Left kidney (tissue), 2 donors: ENCODE data around the gene NHSL1. TPM values are rescaled to one million over a fixed set of nuclear protein-coding genes. Genes with fewer than 3 reads are reported as not detected.

ENCODE experiments used
- DNase-seq: peaks from one replicate; pipeline ENCODE4 v3.0.0-alpha.2; 2013
- polyA plus RNA-seq: library from polyadenylated mRNA; unstranded; fragments of 120-200 nt; gene quantifications from one replicate; pipeline ENCODE4 v1.2.1, GENCODE V29; 2013; ENCODE audit not compliant: insufficient read length

NHSL1 gene
- polyA plus RNA-seq, 1 donor, result 16.1 TPM

- DNase-seq, result no peak
Measured at GRCh38 chr6:138465007-138465645, 34.2 kb downstream of the NHSL1 start.

GRCh38 chr6:138464085-138464484 lies 35.2 kb downstream of the NHSL1 start:
- no peak for DNase-seq

GRCh38 chr6:138461647-138462046 lies 37.6 kb downstream of the NHSL1 start:
- no peak for DNase-seq

GRCh38 chr6:138456401-138456790 lies 42.9 kb downstream of the NHSL1 start:
- DNase-seq, result no peak

- DNase-seq, result no peak
Measured at GRCh38 chr6:138455746-138456400, 43.4 kb downstream of the NHSL1 start.

GRCh38 chr6:138454981-138455706 lies 44.1 kb downstream of the NHSL1 start:
- no peak for DNase-seq

GRCh38 chr6:138451043-138451442 lies 48.3 kb downstream of the NHSL1 start:
- DNase-seq, result no peak

- DNase-seq, result no peak
Measured at GRCh38 chr6:138450445-138450844, 48.8 kb downstream of the NHSL1 start.

GRCh38 chr6:138446821-138447220 lies 52.5 kb downstream of the NHSL1 start:
- DNase-seq, result no peak

- DNase-seq, result no peak
Measured at GRCh38 chr6:138443979-138444378, 55.3 kb downstream of the NHSL1 start.

- DNase-seq, result no peak
Measured at GRCh38 chr6:138442663-138443062, 56.6 kb downstream of the NHSL1 start.

- DNase-seq, result no peak
Measured at GRCh38 chr6:138441965-138442364, 57.3 kb downstream of the NHSL1 start.

GRCh38 chr6:138440758-138441357 lies 58.4 kb downstream of the NHSL1 start:
- no peak for DNase-seq

GRCh38 chr6:138440296-138440695 lies 59.0 kb downstream of the NHSL1 start:
- no peak for DNase-seq

GRCh38 chr6:138439546-138439945 lies 59.7 kb downstream of the NHSL1 start:
- DNase-seq, result no peak

- no peak for DNase-seq
Measured at GRCh38 chr6:138434925-138435324, 64.4 kb downstream of the NHSL1 start.

GRCh38 chr6:138434096-138434495 lies 65.2 kb downstream of the NHSL1 start:
- DNase-seq, result no peak

GRCh38 chr6:138432063-138432356 lies 67.3 kb downstream of the NHSL1 start:
- DNase-seq, result no peak

- DNase-seq, result no peak
Measured at GRCh38 chr6:138431256-138432062, 67.8 kb downstream of the NHSL1 start.

- DNase-seq, result no peak
Measured at GRCh38 chr6:138430361-138431145, 68.7 kb downstream of the NHSL1 start.

- no peak for DNase-seq
Measured at GRCh38 chr6:138429761-138430160, 69.5 kb downstream of the NHSL1 start.
